ENCODE results near the gene PTPRR.
"Not testable (repeated sequence)": the region's sequence is repeated elsewhere in the genome, so short reads cannot be mapped to it uniquely, and the experiment has no call there.

The PTPRR gene

GRCh38 chr12:70736351-70737133 is 184.0 kb downstream of the PTPRR start:
- Histone ChIP-seq H4K5ac (ENCODE audit: low read length) (no peak overlapping the region), H2BK15ac (replicated peaks; ENCODE audit: low read depth) (no peak overlapping the region), H3K79me1 (ENCODE audit: low read length) (no peaks in the 10 kb centered on the region), H3K23ac (ENCODE audit: low read length) (no peak overlapping the region), H2BK120ac (ENCODE audit: low read depth, low read length) (no peak overlapping the region), H3K4me3 (ENCODE audit: low read length) (no peak overlapping the region), H3K4me1 (ENCODE audit: control insufficient read depth, low read depth, low read length) (no peaks in the 10 kb centered on the region), H3K27ac (ENCODE audit: low read depth, low read length) (no peak overlapping the region), H2BK5ac (ENCODE audit: low read length) (no peak overlapping the region), H3K9ac (ENCODE audit: low read length) (no peak overlapping the region), H3K4me2 (ENCODE audit: low read length) (no peak overlapping the region), H3K79me2 (ENCODE audit: control insufficient read depth, insufficient read depth, low read length) (no peaks in the 10 kb centered on the region), H3K27me3 (ENCODE audit: insufficient read depth, low read length, poor library complexity) (no peaks in the 10 kb centered on the region), H3K56ac (ENCODE audit: low read length) (no peak overlapping the region), H3K36me3 (ENCODE audit: control insufficient read depth, insufficient read depth, low read length) (no peaks in the 10 kb centered on the region), H3K4ac (ENCODE audit: low read depth, low read length) (no peak overlapping the region), H2AK5ac (ENCODE audit: low read length) (no peak overlapping the region), H4K8ac (ENCODE audit: low read depth, low read length) (no peak overlapping the region), H3K18ac (ENCODE audit: low read length) (no peak overlapping the region)
- no CpG with 5 or more reads among the region's 8 CpGs for WGBS (ENCODE audit: extremely low coverage, insufficient coverage, low lambda C conversion rate)
- no peak for DNase-seq

DNA sequence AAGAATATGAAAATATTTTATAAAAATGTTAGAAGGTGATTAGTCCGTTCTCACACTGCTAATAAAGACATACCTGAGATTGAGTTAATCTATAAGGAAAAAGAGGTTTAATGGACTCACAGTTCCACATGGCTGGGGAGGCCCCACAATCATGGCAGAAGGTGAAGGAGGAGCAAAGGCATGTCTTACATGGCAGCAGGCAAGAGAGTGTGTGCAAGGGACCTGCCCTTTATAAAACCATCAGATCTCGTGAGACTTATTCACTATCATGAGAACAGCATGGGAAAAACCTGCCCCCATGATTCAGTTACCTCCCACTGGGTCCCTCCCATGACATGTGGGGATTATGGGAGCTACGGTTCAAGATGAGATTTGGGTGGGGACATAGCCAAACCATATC is 185.3 kb downstream of the PTPRR start:
- not testable (repeated sequence) for H3K27ac ChIP-seq (ENCODE audit: low read depth, low read length); H2AK5ac ChIP-seq (ENCODE audit: low read length); H4K8ac ChIP-seq (ENCODE audit: low read depth, low read length); H3K56ac ChIP-seq (ENCODE audit: low read length); H3K4ac ChIP-seq (ENCODE audit: low read depth, low read length); H3K79me2 ChIP-seq (ENCODE audit: control insufficient read depth, insufficient read depth, low read length); H3K4me1 ChIP-seq (ENCODE audit: control insufficient read depth, low read depth, low read length); H2BK120ac ChIP-seq (ENCODE audit: low read depth, low read length); DNase-seq; H2BK5ac ChIP-seq (ENCODE audit: low read length); H3K9ac ChIP-seq (ENCODE audit: low read length); H3K23ac ChIP-seq (ENCODE audit: low read length); H3K4me3 ChIP-seq (ENCODE audit: low read length); H2BK15ac ChIP-seq (replicated peaks; ENCODE audit: low read depth); H3K18ac ChIP-seq (ENCODE audit: low read length); H3K27me3 ChIP-seq (ENCODE audit: insufficient read depth, low read length, poor library complexity); H4K5ac ChIP-seq (ENCODE audit: low read length); H3K4me2 ChIP-seq (ENCODE audit: low read length); H3K36me3 ChIP-seq (ENCODE audit: control insufficient read depth, insufficient read depth, low read length); H3K79me1 ChIP-seq (ENCODE audit: low read length)
- no CpG with 5 or more reads among the region's 3 CpGs for WGBS (ENCODE audit: extremely low coverage, insufficient coverage, low lambda C conversion rate)

- no peaks in the 10 kb centered on the region for H3K4me1 ChIP-seq (ENCODE audit: control insufficient read depth, low read depth, low read length)
- H3K27me3 ChIP-seq (ENCODE audit: insufficient read depth, low read length, poor library complexity), result no peaks in the 10 kb centered on the region
- no peak overlapping the region for H3K4me3 ChIP-seq (ENCODE audit: low read length)
- H3K27ac ChIP-seq (ENCODE audit: low read depth, low read length), result no peak overlapping the region
- no peaks in the 10 kb centered on the region for H3K36me3 ChIP-seq (ENCODE audit: control insufficient read depth, insufficient read depth, low read length)
- no peak overlapping the region for H3K4ac ChIP-seq (ENCODE audit: low read depth, low read length)
- H3K79me1 ChIP-seq (ENCODE audit: low read length), result no peaks in the 10 kb centered on the region
- H3K4me2 ChIP-seq (ENCODE audit: low read length), result no peak overlapping the region
- H3K9ac ChIP-seq (ENCODE audit: low read length), result no peak overlapping the region
- H3K79me2 ChIP-seq (ENCODE audit: control insufficient read depth, insufficient read depth, low read length), result no peaks in the 10 kb centered on the region
- H2AK5ac ChIP-seq (ENCODE audit: low read length), result no peak overlapping the region
- H4K5ac ChIP-seq (ENCODE audit: low read length), result no peak overlapping the region
- WGBS (ENCODE audit: extremely low coverage, insufficient coverage, low lambda C conversion rate), result no CpG with 5 or more reads among the region's 4 CpGs
- H4K8ac ChIP-seq (ENCODE audit: low read depth, low read length), result no peak overlapping the region
- no peak overlapping the region for H3K18ac ChIP-seq (ENCODE audit: low read length)
- peak; percentile 83 for DNase-seq
- H3K23ac ChIP-seq (ENCODE audit: low read length), result no peak overlapping the region
- no peak overlapping the region for H2BK120ac ChIP-seq (ENCODE audit: low read depth, low read length)
- no peak overlapping the region for H2BK5ac ChIP-seq (ENCODE audit: low read length)
- no peak overlapping the region for H2BK15ac ChIP-seq (replicated peaks; ENCODE audit: low read depth)
- no peak overlapping the region for H3K56ac ChIP-seq (ENCODE audit: low read length)
Measured at GRCh38 chr12:70733385-70733784, 187.2 kb downstream of the PTPRR start.

DNA sequence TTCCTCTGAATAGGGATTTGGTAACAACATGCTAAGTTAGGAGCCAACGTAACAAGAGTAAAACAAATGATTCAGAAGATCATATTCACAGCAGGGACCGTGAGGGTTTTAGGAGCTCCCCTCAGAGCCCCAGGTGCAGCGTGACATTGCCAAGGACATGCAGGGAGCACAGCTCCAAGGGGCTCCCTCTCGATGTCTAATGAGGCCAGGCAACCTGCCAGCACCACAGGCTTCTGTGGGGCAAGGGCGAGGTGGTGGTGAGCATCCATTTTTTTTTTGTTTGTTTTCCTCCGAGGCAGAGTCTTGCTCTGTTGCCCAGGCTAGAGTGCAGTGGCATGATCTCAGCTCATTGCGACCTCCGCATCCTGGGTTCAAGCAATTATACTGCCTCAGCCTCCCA is 188.3 kb downstream of the PTPRR start:
- H3K4ac ChIP-seq (ENCODE audit: low read depth, low read length), result no peak overlapping the region
- no peak overlapping the region for H3K4me2 ChIP-seq (ENCODE audit: low read length)
- no peak overlapping the region for H4K8ac ChIP-seq (ENCODE audit: low read depth, low read length)
- no peak overlapping the region for H3K23ac ChIP-seq (ENCODE audit: low read length)
- H2BK5ac ChIP-seq (ENCODE audit: low read length), result no peak overlapping the region
- H3K27ac ChIP-seq (ENCODE audit: low read depth, low read length), result no peak overlapping the region
- no peaks in the 10 kb centered on the region for H3K79me1 ChIP-seq (ENCODE audit: low read length)
- no peak overlapping the region for H2AK5ac ChIP-seq (ENCODE audit: low read length)
- no peaks in the 10 kb centered on the region for H3K27me3 ChIP-seq (ENCODE audit: insufficient read depth, low read length, poor library complexity)
- H4K5ac ChIP-seq (ENCODE audit: low read length), result no peak overlapping the region
- H3K4me3 ChIP-seq (ENCODE audit: low read length), result no peak overlapping the region
- no peak overlapping the region for H2BK15ac ChIP-seq (replicated peaks; ENCODE audit: low read depth)
- no peak for DNase-seq
- no peak overlapping the region for H2BK120ac ChIP-seq (ENCODE audit: low read depth, low read length)
- H3K56ac ChIP-seq (ENCODE audit: low read length), result no peak overlapping the region
- no peaks in the 10 kb centered on the region for H3K79me2 ChIP-seq (ENCODE audit: control insufficient read depth, insufficient read depth, low read length)
- no peak overlapping the region for H3K9ac ChIP-seq (ENCODE audit: low read length)
- no peaks in the 10 kb centered on the region for H3K36me3 ChIP-seq (ENCODE audit: control insufficient read depth, insufficient read depth, low read length)
- WGBS (ENCODE audit: extremely low coverage, insufficient coverage, low lambda C conversion rate), result no CpG with 5 or more reads among the region's 8 CpGs
- H3K18ac ChIP-seq (ENCODE audit: low read length), result no peak overlapping the region
- H3K4me1 ChIP-seq (ENCODE audit: control insufficient read depth, low read depth, low read length), result no peaks in the 10 kb centered on the region

GRCh38 chr12:70730675-70731180 is 189.8 kb downstream of the PTPRR start:
- H3K4me1 ChIP-seq (ENCODE audit: control insufficient read depth, low read depth, low read length), result no peaks in the 10 kb centered on the region
- WGBS (ENCODE audit: extremely low coverage, insufficient coverage, low lambda C conversion rate), result no CpG with 5 or more reads among the region's 2 CpGs

DNA sequence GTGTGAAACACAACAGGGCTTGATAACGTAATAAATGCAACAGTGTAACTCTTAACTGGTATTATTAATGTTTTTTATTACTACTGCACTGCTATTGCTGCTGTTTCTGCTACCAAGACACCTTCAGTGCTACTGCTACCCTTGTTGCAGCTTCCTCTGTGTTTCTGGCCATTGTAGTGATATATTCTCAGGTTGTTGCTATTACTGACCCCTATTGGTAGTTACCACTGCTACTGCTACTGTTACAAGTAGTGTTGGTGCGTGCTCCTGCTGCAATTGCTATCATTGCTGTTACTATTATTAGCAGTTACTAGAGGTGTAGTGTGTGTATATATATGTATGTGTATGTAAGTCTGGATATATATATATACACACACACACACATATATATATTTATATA is 196.1 kb downstream of the PTPRR start:
- H3K23ac ChIP-seq (ENCODE audit: low read length), result no peak overlapping the region
- H3K9ac ChIP-seq (ENCODE audit: low read length), result no peak overlapping the region
- no peak overlapping the region for H3K4me3 ChIP-seq (ENCODE audit: low read length)
- H3K4me2 ChIP-seq (ENCODE audit: low read length), result no peak overlapping the region
- H2BK120ac ChIP-seq (ENCODE audit: low read depth, low read length), result no peak overlapping the region
- no peak overlapping the region for H3K4ac ChIP-seq (ENCODE audit: low read depth, low read length)
- no peak overlapping the region for H3K18ac ChIP-seq (ENCODE audit: low read length)
- H2BK15ac ChIP-seq (replicated peaks; ENCODE audit: low read depth), result no peak overlapping the region
- DNase-seq, result peak; percentile 75
- no peaks in the 10 kb centered on the region for H3K4me1 ChIP-seq (ENCODE audit: control insufficient read depth, low read depth, low read length)
- H2AK5ac ChIP-seq (ENCODE audit: low read length), result no peak overlapping the region
- H3K36me3 ChIP-seq (ENCODE audit: control insufficient read depth, insufficient read depth, low read length), result no peaks in the 10 kb centered on the region
- H4K5ac ChIP-seq (ENCODE audit: low read length), result no peak overlapping the region
- no peak overlapping the region for H3K27ac ChIP-seq (ENCODE audit: low read depth, low read length)
- H3K79me2 ChIP-seq (ENCODE audit: control insufficient read depth, insufficient read depth, low read length), result no peaks in the 10 kb centered on the region
- no peaks in the 10 kb centered on the region for H3K79me1 ChIP-seq (ENCODE audit: low read length)
- no peaks in the 10 kb centered on the region for H3K27me3 ChIP-seq (ENCODE audit: insufficient read depth, low read length, poor library complexity)
- no peak overlapping the region for H3K56ac ChIP-seq (ENCODE audit: low read length)
- no peak overlapping the region for H4K8ac ChIP-seq (ENCODE audit: low read depth, low read length)
- H2BK5ac ChIP-seq (ENCODE audit: low read length), result no peak overlapping the region
- no CpG with 5 or more reads among the region's 2 CpGs for WGBS (ENCODE audit: extremely low coverage, insufficient coverage, low lambda C conversion rate)

More at GRCh38 chr12:70730675-70731180, 189.8 kb downstream of the PTPRR start:
- no peak overlapping the region for H4K8ac ChIP-seq (ENCODE audit: low read depth, low read length)
- no peak overlapping the region for H3K4ac ChIP-seq (ENCODE audit: low read depth, low read length)
- H3K4me3 ChIP-seq (ENCODE audit: low read length), result no peak overlapping the region
- peak overlapping the region; percentile 25 for H3K56ac ChIP-seq (ENCODE audit: low read length)
- no peaks in the 10 kb centered on the region for H3K36me3 ChIP-seq (ENCODE audit: control insufficient read depth, insufficient read depth, low read length)
- no peak overlapping the region for H3K9ac ChIP-seq (ENCODE audit: low read length)
- H4K5ac ChIP-seq (ENCODE audit: low read length), result no peak overlapping the region
- DNase-seq, result no peak
- no peaks in the 10 kb centered on the region for H3K79me1 ChIP-seq (ENCODE audit: low read length)
- no peak overlapping the region for H3K4me2 ChIP-seq (ENCODE audit: low read length)
- no peaks in the 10 kb centered on the region for H3K27me3 ChIP-seq (ENCODE audit: insufficient read depth, low read length, poor library complexity)
- H2BK15ac ChIP-seq (replicated peaks; ENCODE audit: low read depth), result no peak overlapping the region
- H3K27ac ChIP-seq (ENCODE audit: low read depth, low read length), result no peak overlapping the region
- no peak overlapping the region for H2AK5ac ChIP-seq (ENCODE audit: low read length)
- H3K23ac ChIP-seq (ENCODE audit: low read length), result no peak overlapping the region
- H3K18ac ChIP-seq (ENCODE audit: low read length), result no peak overlapping the region
- no peaks in the 10 kb centered on the region for H3K79me2 ChIP-seq (ENCODE audit: control insufficient read depth, insufficient read depth, low read length)
- no peak overlapping the region for H2BK5ac ChIP-seq (ENCODE audit: low read length)
- H2BK120ac ChIP-seq (ENCODE audit: low read depth, low read length), result no peak overlapping the region

Data from mesendoderm (in vitro differentiated cells).